SK-N-SH treated with all-trans-retinoic acid at 6 μM for 48 hours (cell line): ENCODE measurements around the gene KRTAP5-3.

Experiments
- BACH2 ChIP-seq: fragments of 250-450 bp; sonication (Bioruptor Pico); IDR thresholded peaks from 2 replicates; pipeline ENCODE4 v1.9.0; 2021; ENCODE audit warnings: mild to moderate bottlenecking, borderline replicate concordance
- CSDC2 ChIP-seq: fragments of 250-450 bp; sonication (Bioruptor Pico); IDR thresholded peaks from 2 replicates; pipeline ENCODE4 v1.5.0; 2020; ENCODE audit warnings: mild to moderate bottlenecking, moderate library complexity
- ESRRG ChIP-seq: fragments of 250-450 bp; sonication (Bioruptor Pico); IDR thresholded peaks from 2 replicates; pipeline ENCODE4 v1.6.1; 2021; ENCODE audit warnings: mild to moderate bottlenecking
- ISL1 ChIP-seq: fragments of 250-450 bp; sonication (Bioruptor Pico); IDR thresholded peaks from 2 replicates; pipeline ENCODE4 v2.1.2; 2022; ENCODE audit warnings: mild to moderate bottlenecking, moderate library complexity
- OSR1 ChIP-seq: fragments of 250-450 bp; sonication (Bioruptor Pico); IDR thresholded peaks from 2 replicates; pipeline ENCODE4 v1.8.0; 2022; ENCODE audit warnings: moderate library complexity, mild to moderate bottlenecking, inconsistent platforms
- PATZ1 ChIP-seq: fragments of 250-450 bp; sonication (Bioruptor Pico); IDR thresholded peaks from 2 replicates; pipeline ENCODE4 v1.8.0; 2020; ENCODE audit warnings: mild to moderate bottlenecking, moderate library complexity, borderline replicate concordance
- POU6F1 ChIP-seq: fragments of 250-450 bp; sonication (Bioruptor Pico); IDR thresholded peaks from 2 replicates; pipeline ENCODE4 v1.8.0; 2021; ENCODE audit warnings: low read depth, mild to moderate bottlenecking, moderate library complexity, borderline replicate concordance
- TCF4 ChIP-seq: fragments of 250-450 bp; sonication (Bioruptor Pico); IDR thresholded peaks from 2 replicates; pipeline ENCODE4 v1.8.0; 2021; ENCODE audit warnings: mild to moderate bottlenecking, moderate library complexity, borderline replicate concordance
- TOX ChIP-seq: fragments of 250-450 bp; sonication (Bioruptor Pico); IDR thresholded peaks from 2 replicates; pipeline ENCODE4 v1.8.0; 2021; ENCODE audit warnings: mild to moderate bottlenecking, moderate library complexity, borderline replicate concordance
- ZC3H10 ChIP-seq: fragments of 250-450 bp; sonication (Bioruptor Pico); IDR thresholded peaks from 2 replicates; pipeline ENCODE4 v1.5.1; 2021; ENCODE audit warnings: mild to moderate bottlenecking, moderate library complexity
- ZFP30 ChIP-seq: fragments of 450-650 bp; formaldehyde crosslinking; IDR thresholded peaks from 2 replicates; pipeline ENCODE4 v1.5.0; 2022; ENCODE audit warnings: mild to moderate bottlenecking, moderate library complexity
- ZNF565 ChIP-seq: fragments of 450-650 bp; formaldehyde crosslinking; conservative IDR thresholded peaks from 2 replicates; pipeline ENCODE4 v1.5.0; 2020; ENCODE audit warnings: low read depth, mild to moderate bottlenecking, moderate library complexity
- ZNF70 ChIP-seq: fragments of 450-650 bp; formaldehyde crosslinking; IDR thresholded peaks from 2 replicates; pipeline ENCODE4 v1.5.0; 2020; ENCODE audit warnings: mild to moderate bottlenecking, moderate library complexity
- ZNF8 ChIP-seq: fragments of 450-650 bp; formaldehyde crosslinking; IDR thresholded peaks from 2 replicates; pipeline ENCODE4 v1.5.0; 2020; ENCODE audit warnings: mild to moderate bottlenecking, moderate library complexity

GRCh38 chr11:1558775-1559110 lies 49.5 kb downstream of the KRTAP5-3 start:
- TF ChIP-seq ZNF8 (CRISPR knock-in tag) (no peak), ZNF565 (CRISPR knock-in tag) (no peak), ZFP30 (CRISPR knock-in tag) (no peak), OSR1 (CRISPR knock-in tag) (no peak), TOX (CRISPR knock-in tag) (no peak), ESRRG (no peak), PATZ1 (CRISPR knock-in tag) (no peak), ISL1 (CRISPR knock-in tag) (no peak), POU6F1 (CRISPR knock-in tag) (no peak), BACH2 (no peak), CSDC2 (CRISPR knock-in tag) (no peak), ZNF70 (no peak), ZC3H10 (CRISPR knock-in tag) (no peak), TCF4 (no peak)
